ENCODE data around the gene FCN3. TPM values are rescaled to one million over a fixed set of nuclear protein-coding genes. Genes with fewer than 3 reads are reported as not detected.

Gene FCN3
- total and polyA plus RNA-seq, 9 of the 15 experiments (the other 6 are each of a cell fraction or from before 2014, with no cell fraction given) = 0.49 TPM; not detected in 8

DNA sequence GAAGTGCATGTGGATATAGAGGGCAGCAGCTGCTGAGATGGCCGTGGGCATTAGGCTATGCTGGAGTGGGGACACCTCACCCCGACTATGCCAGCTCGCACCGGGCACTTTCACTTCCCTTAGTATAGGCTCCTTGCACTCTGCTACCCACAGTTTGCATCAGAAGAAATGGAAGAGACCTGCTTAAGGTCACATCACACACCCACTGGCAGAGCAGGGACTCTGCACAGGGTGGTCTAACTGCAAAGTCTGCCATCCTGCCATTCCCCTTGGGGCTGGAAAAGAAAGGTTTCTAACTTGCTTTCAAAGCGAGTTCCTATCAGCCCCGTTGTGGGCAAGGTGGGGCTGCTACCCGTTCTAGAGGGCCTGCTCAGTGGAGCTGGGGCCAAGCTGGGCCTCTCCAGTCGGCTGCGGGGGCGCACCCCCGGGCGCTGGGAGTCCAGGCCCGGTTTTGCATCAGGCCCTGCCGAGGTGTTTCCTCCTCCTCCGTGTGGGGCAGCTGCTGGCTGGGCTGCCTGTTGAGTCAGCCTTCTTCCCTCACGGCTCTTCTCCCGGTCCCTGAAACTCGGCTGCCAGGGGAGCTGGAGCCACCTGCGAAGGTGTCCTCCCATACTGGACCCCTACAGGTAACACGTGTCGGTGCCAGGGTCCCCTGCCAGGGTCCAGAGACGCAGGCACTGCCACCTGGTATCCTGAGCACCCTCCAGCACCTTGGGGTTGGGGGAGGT, 32.9 kb downstream of the FCN3 start, which contains the start of gene SYTL1 (continued):
- TF ChIP-seq ELK3 (CRISPR knock-in tag; IDR thresholded peaks at IDR 0.05) (no peak), TCF7L2 (IDR thresholded peaks at IDR 0.05; ENCODE audit: low read depth, low read length) (no peak), ZNF592 (IDR thresholded peaks at IDR 0.05) (no peak), PHF8 (IDR thresholded peaks at IDR 0.05; ENCODE audit: borderline replicate concordance, low read length) (peak; percentile 47; the same call in 1 of the 2 replicates), ZFP1 (CRISPR knock-in tag; IDR thresholded peaks at IDR 0.05) (no peak), STAG1 (CRISPR knock-in tag; IDR thresholded peaks at IDR 0.05; ENCODE audit: borderline replicate concordance) (no peak), RCOR1 (IDR thresholded peaks at IDR 0.05; ENCODE audit: borderline replicate concordance in 1 of 2, low read depth in 2 of 2, low read length in 2 of 2) (0 out of 4 replicates have a peak, but pooled peaks of 1 of the 2 experiments have one; percentile 32), MYNN (IDR thresholded peaks at IDR 0.05) (0 out of 2 replicates have a peak, but pooled peaks have one; percentile 12), MYNN (CRISPR knock-in tag; IDR thresholded peaks at IDR 0.05) (no peak), NEUROD1 (IDR thresholded peaks at IDR 0.05; ENCODE audit: borderline replicate concordance, low read depth, low read length, partially characterized antibody) (peak; percentile 98), ELF1 (tag; IDR thresholded peaks at IDR 0.05) (no peak)
